ENCODE results near the gene RPLP1. TPM values are rescaled to one million over a fixed set of nuclear protein-coding genes. Genes with fewer than 3 reads are reported as not detected.

The RPLP1 gene
- total RNA-seq, 1 donor from 2014 or later = 1,633 TPM

- H3K27ac Mint-ChIP-seq = no peak overlapping the region
- H3K36me3 Mint-ChIP-seq (ENCODE audit: low read depth) = no peaks in the 10 kb centered on the region
- no peaks in the 10 kb centered on the region for H3K4me1 Mint-ChIP-seq (ENCODE audit: low read depth)
- H3K9me3 Mint-ChIP-seq = peaks cover 11% of the 10 kb centered on the region
- H3K4me3 Mint-ChIP-seq = no peak overlapping the region
- intact Hi-C loops (cut with micrococcal nuclease) = loop anchor here (5.0 to 10.0 kb wide), 4 partner anchors 98 to 1965 kb away; no protein-coding TSS in a partner anchor
- H3K27me3 Mint-ChIP-seq (ENCODE audit: insufficient read depth) = peaks cover 21% of the 10 kb centered on the region
- no peak for DNase-seq (ENCODE audit: low spot score)
Observed at GRCh38 chr15:69476704-69477473, 24.3 kb downstream of the RPLP1 start.

- peaks cover 11% of the 10 kb centered on the region for H3K9me3 Mint-ChIP-seq
- no peak overlapping the region for H3K4me3 Mint-ChIP-seq
- intact Hi-C loops (cut with micrococcal nuclease) = loop anchor here (5.0 to 10.0 kb wide), 4 partner anchors 96 to 1964 kb away; no protein-coding TSS in a partner anchor
- peaks cover 20% of the 10 kb centered on the region for H3K27me3 Mint-ChIP-seq (ENCODE audit: insufficient read depth)
- no peaks in the 10 kb centered on the region for H3K36me3 Mint-ChIP-seq (ENCODE audit: low read depth)
- no peaks in the 10 kb centered on the region for H3K4me1 Mint-ChIP-seq (ENCODE audit: low read depth)
- H3K27ac Mint-ChIP-seq = no peak overlapping the region
- DNase-seq (ENCODE audit: low spot score) = no peak
Observed at GRCh38 chr15:69478259-69478781, 25.7 kb downstream of the RPLP1 start.

- Mint-ChIP-seq H3K36me3 (ENCODE audit: low read depth) (no peaks in the 10 kb centered on the region), H3K4me1 (ENCODE audit: low read depth) (no peaks in the 10 kb centered on the region), H3K4me3 (no peak overlapping the region), H3K27me3 (ENCODE audit: insufficient read depth) (peaks cover 27% of the 10 kb centered on the region), H3K27ac (no peak overlapping the region), H3K9me3 (peaks cover 11% of the 10 kb centered on the region)
- intact Hi-C loops (cut with micrococcal nuclease) = loop anchor here (5.0 to 10.0 kb wide), 4 partner anchors 96 to 1963 kb away; no protein-coding TSS in a partner anchor
- no peak for DNase-seq (ENCODE audit: low spot score)
Observed at GRCh38 chr15:69479081-69479480, 26.5 kb downstream of the RPLP1 start.

- H3K4me1 Mint-ChIP-seq (ENCODE audit: low read depth) = no peaks in the 10 kb centered on the region
- H3K27me3 Mint-ChIP-seq (ENCODE audit: insufficient read depth) = peaks cover 27% of the 10 kb centered on the region
- H3K27ac Mint-ChIP-seq = no peak overlapping the region
- no peak overlapping the region for H3K4me3 Mint-ChIP-seq
- H3K36me3 Mint-ChIP-seq (ENCODE audit: low read depth) = no peaks in the 10 kb centered on the region
- DNase-seq (ENCODE audit: low spot score) = no peak
- intact Hi-C loops (cut with micrococcal nuclease) = loop anchor here (5.0 to 10.0 kb wide), 4 partner anchors 95 to 1962 kb away; no protein-coding TSS in a partner anchor
- H3K9me3 Mint-ChIP-seq = peaks cover 11% of the 10 kb centered on the region
Observed at GRCh38 chr15:69479971-69480370, 27.4 kb downstream of the RPLP1 start.

- peaks cover 25% of the 10 kb centered on the region for H3K27me3 Mint-ChIP-seq (ENCODE audit: insufficient read depth)
- H3K4me1 Mint-ChIP-seq (ENCODE audit: low read depth) = no peaks in the 10 kb centered on the region
- no peaks in the 10 kb centered on the region for H3K36me3 Mint-ChIP-seq (ENCODE audit: low read depth)
- no peak overlapping the region for H3K27ac Mint-ChIP-seq
- no peak overlapping the region for H3K4me3 Mint-ChIP-seq
- peaks cover 11% of the 10 kb centered on the region for H3K9me3 Mint-ChIP-seq
- intact Hi-C loops (cut with micrococcal nuclease) = no loop called here
- no peak for DNase-seq (ENCODE audit: low spot score)
Observed at GRCh38 chr15:69480932-69481331, 28.3 kb downstream of the RPLP1 start.

GRCh38 chr15:69482686-69483256 lies 30.2 kb downstream of the RPLP1 start:
- no peaks in the 10 kb centered on the region for H3K36me3 Mint-ChIP-seq (ENCODE audit: low read depth)
- H3K9me3 Mint-ChIP-seq = peaks cover 11% of the 10 kb centered on the region
- no peaks in the 10 kb centered on the region for H3K4me1 Mint-ChIP-seq (ENCODE audit: low read depth)
- intact Hi-C loops (cut with micrococcal nuclease) = no loop called here
- no peak overlapping the region for H3K27ac Mint-ChIP-seq
- no peak overlapping the region for H3K4me3 Mint-ChIP-seq
- H3K27me3 Mint-ChIP-seq (ENCODE audit: insufficient read depth) = peaks cover 23% of the 10 kb centered on the region
- DNase-seq (ENCODE audit: low spot score) = no peak

GRCh38 chr15:69484837-69485236 lies 32.2 kb downstream of the RPLP1 start:
- intact Hi-C loops (cut with micrococcal nuclease) = no loop called here
- H3K4me1 Mint-ChIP-seq (ENCODE audit: low read depth) = no peaks in the 10 kb centered on the region
- H3K36me3 Mint-ChIP-seq (ENCODE audit: low read depth) = no peaks in the 10 kb centered on the region
- H3K27ac Mint-ChIP-seq = no peak overlapping the region
- peaks cover 6% of the 10 kb centered on the region for H3K9me3 Mint-ChIP-seq
- no peak overlapping the region for H3K4me3 Mint-ChIP-seq
- peaks cover 21% of the 10 kb centered on the region for H3K27me3 Mint-ChIP-seq (ENCODE audit: insufficient read depth)
- DNase-seq (ENCODE audit: low spot score) = no peak

GRCh38 chr15:69486481-69487110 lies 34.0 kb downstream of the RPLP1 start:
- Mint-ChIP-seq H3K27ac (no peak overlapping the region), H3K36me3 (ENCODE audit: low read depth) (no peaks in the 10 kb centered on the region), H3K27me3 (ENCODE audit: insufficient read depth) (peaks cover 25% of the 10 kb centered on the region), H3K4me3 (no peak overlapping the region), H3K4me1 (ENCODE audit: low read depth) (no peaks in the 10 kb centered on the region), H3K9me3 (no peaks in the 10 kb centered on the region)
- DNase-seq (ENCODE audit: low spot score) = no peak
- intact Hi-C loops (cut with micrococcal nuclease) = no loop called here

GRCh38 chr15:69489073-69489571 lies 36.5 kb downstream of the RPLP1 start:
- Mint-ChIP-seq H3K9me3 (no peaks in the 10 kb centered on the region), H3K27ac (no peak overlapping the region), H3K4me1 (ENCODE audit: low read depth) (no peaks in the 10 kb centered on the region), H3K36me3 (ENCODE audit: low read depth) (no peaks in the 10 kb centered on the region), H3K4me3 (no peak overlapping the region), H3K27me3 (ENCODE audit: insufficient read depth) (peaks cover 20% of the 10 kb centered on the region)
- DNase-seq (ENCODE audit: low spot score) = no peak
- intact Hi-C loops (cut with micrococcal nuclease) = no loop called here

- Mint-ChIP-seq H3K27me3 (ENCODE audit: insufficient read depth) (peaks cover 14% of the 10 kb centered on the region), H3K4me1 (ENCODE audit: low read depth) (no peaks in the 10 kb centered on the region), H3K9me3 (no peaks in the 10 kb centered on the region), H3K27ac (no peak overlapping the region), H3K4me3 (no peak overlapping the region), H3K36me3 (ENCODE audit: low read depth) (no peaks in the 10 kb centered on the region)
- DNase-seq (ENCODE audit: low spot score) = no peak
- intact Hi-C loops (cut with micrococcal nuclease) = no loop called here
Observed at GRCh38 chr15:69490356-69491037, 37.9 kb downstream of the RPLP1 start.

GRCh38 chr15:69491038-69491505 lies 38.5 kb downstream of the RPLP1 start:
- Mint-ChIP-seq H3K27me3 (ENCODE audit: insufficient read depth) (peaks cover 14% of the 10 kb centered on the region), H3K27ac (no peak overlapping the region), H3K36me3 (ENCODE audit: low read depth) (no peaks in the 10 kb centered on the region), H3K9me3 (no peaks in the 10 kb centered on the region), H3K4me1 (ENCODE audit: low read depth) (no peaks in the 10 kb centered on the region), H3K4me3 (no peak overlapping the region)
- no peak for DNase-seq (ENCODE audit: low spot score)
- intact Hi-C loops (cut with micrococcal nuclease) = no loop called here

GRCh38 chr15:69493406-69493805 lies 40.8 kb downstream of the RPLP1 start:
- intact Hi-C loops (cut with micrococcal nuclease) = no loop called here
- Mint-ChIP-seq H3K27me3 (ENCODE audit: insufficient read depth) (peaks cover 11% of the 10 kb centered on the region), H3K9me3 (no peaks in the 10 kb centered on the region), H3K36me3 (ENCODE audit: low read depth) (no peaks in the 10 kb centered on the region), H3K4me3 (no peak overlapping the region), H3K27ac (no peak overlapping the region), H3K4me1 (ENCODE audit: low read depth) (peaks cover 12% of the 10 kb centered on the region)
- no peak for DNase-seq (ENCODE audit: low spot score)
